ENCODE results near the gene MAD1L1. TPM values are rescaled to one million over a fixed set of nuclear protein-coding genes. Genes with fewer than 3 reads are reported as not detected.
"Not testable (repeated sequence)": the region's sequence is repeated elsewhere in the genome, so short reads cannot be mapped to it uniquely, and the experiment has no call there.

Gene MAD1L1
- total RNA-seq, 4 donors from 2014 or later, result 60.3 to 149 (median 73.7) TPM

GRCh38 chr7:1864161-1864940, 368.4 kb downstream of the MAD1L1 start:
- DNase-seq (ENCODE audit: low spot score in 2 of 2), result no peak
- Histone ChIP-seq H3K36me3 (peaks cover 0 to 21% (median 0%) of the 10 kb centered on the region in 3 donors), H3K27ac (no peak overlapping the region), H3K27me3 (no peaks in the 10 kb centered on the region), H3K9me3 (no peaks in the 10 kb centered on the region), H3K4me3 (no peak overlapping the region), H3K4me1 (no peaks in the 10 kb centered on the region)
- TF ChIP-seq POLR2A (IDR thresholded peaks at IDR 0.05), result no peak
- no peak for TF ChIP-seq CTCF (IDR thresholded peaks at IDR 0.05)
- TF ChIP-seq EP300 (IDR thresholded peaks at IDR 0.05), result no peak
- 75 to 82% methylated on average over 17 to 24 of the region's 25 CpGs for WGBS, 2 donors

DNA sequence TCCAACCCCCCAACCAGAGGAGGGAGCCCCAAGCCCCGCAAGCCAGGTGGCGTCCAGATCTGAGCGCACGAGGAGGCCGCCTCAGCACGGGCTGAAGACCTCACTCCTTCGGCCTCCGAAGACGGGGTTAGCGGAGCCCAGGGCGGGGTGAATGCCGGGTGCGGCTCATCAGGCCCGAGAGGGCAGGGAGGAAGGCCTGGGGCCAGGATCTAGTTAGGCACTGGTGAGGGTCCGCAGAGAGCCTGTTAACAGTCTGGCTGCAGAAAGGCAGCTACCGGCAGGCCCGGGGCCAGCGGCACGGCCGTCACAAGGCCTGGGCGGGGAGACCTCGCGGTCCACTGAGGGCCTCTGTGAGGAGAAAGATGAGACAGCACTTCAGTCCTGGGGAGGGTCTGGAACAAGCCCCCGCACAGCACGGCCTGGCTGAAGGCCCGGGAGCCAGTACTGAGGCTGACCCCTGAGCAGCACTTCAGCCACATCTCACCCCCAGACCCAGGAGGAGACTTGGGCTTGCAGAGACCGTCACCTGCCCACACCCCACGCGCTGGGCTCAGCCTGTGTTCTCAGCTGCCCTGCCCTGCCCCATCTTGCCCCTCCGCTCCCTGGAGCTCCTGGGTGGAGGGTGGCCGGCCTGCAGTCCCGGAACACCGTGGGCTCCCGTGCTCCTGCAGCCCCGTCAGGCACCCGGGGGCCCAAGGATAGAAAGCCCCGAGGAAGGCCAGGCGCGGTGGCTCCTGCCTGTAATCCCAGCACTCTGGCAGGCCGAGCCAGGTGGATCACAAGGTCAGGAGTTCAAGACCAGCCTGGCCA, 369.4 kb downstream of the MAD1L1 start:
- H3K36me3 ChIP-seq, result peaks cover 0 to 21% (median 0%) of the 10 kb centered on the region in 3 donors
- WGBS, 2 donors, result 74 to 80% methylated on average over 25 to 39 of the region's 40 CpGs
- H3K27ac ChIP-seq, result no peak overlapping the region
- no peaks in the 10 kb centered on the region for H3K4me1 ChIP-seq
- H3K4me3 ChIP-seq, result no peak overlapping the region
- H3K9me3 ChIP-seq, result no peaks in the 10 kb centered on the region
- DNase-seq (ENCODE audit: low spot score in 2 of 2), result no peak
- TF ChIP-seq EP300 (IDR thresholded peaks at IDR 0.05) (no peak), CTCF (IDR thresholded peaks at IDR 0.05) (no peak), POLR2A (IDR thresholded peaks at IDR 0.05) (no peak)
- H3K27me3 ChIP-seq, result no peaks in the 10 kb centered on the region

DNA sequence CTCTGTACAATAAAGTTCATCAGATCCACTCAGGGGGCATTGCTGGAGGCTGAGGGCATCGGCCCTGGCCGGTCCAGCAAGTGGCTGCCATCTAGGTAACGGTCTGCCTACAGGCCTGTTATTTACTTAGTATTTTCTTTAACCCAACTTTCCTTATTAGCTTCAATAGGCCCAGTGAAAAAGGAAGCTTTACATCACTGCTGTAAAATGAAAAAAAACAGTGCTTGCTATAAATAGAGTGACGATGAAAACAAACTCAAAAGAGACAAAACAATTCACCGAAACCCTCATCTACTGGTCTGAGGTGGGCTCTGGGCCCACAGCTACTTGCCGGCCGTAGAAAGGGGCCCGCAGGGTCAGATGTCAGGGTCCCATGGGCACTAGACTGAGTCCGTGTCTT, 370.2 kb downstream of the MAD1L1 start:
- whole genome bisulfite sequencing, 2 donors, result 66 to 73% methylated on average over 9 of the region's 9 CpGs
- Histone ChIP-seq H3K9me3 (no peaks in the 10 kb centered on the region), H3K27me3 (no peaks in the 10 kb centered on the region), H3K27ac (no peak overlapping the region), H3K4me1 (no peaks in the 10 kb centered on the region), H3K4me3 (no peak overlapping the region), H3K36me3 (peaks cover 0 to 24% (median 0%) of the 10 kb centered on the region in 3 donors)
- no peak for DNase-seq (ENCODE audit: low spot score in 2 of 2)
- TF ChIP-seq EP300 (IDR thresholded peaks at IDR 0.05) (no peak), CTCF (IDR thresholded peaks at IDR 0.05) (no peak), POLR2A (IDR thresholded peaks at IDR 0.05) (no peak)

- DNase-seq (ENCODE audit: low spot score in 2 of 2), result no peak
- Histone ChIP-seq H3K4me3 (no peak overlapping the region), H3K27ac (no peak overlapping the region), H3K27me3 (no peaks in the 10 kb centered on the region), H3K9me3 (no peaks in the 10 kb centered on the region), H3K36me3 (peaks cover 0 to 24% (median 0%) of the 10 kb centered on the region in 3 donors), H3K4me1 (no peaks in the 10 kb centered on the region)
- 73 to 82% methylated on average over 11 to 15 of the region's 19 CpGs for WGBS, 2 donors
- no peak for TF ChIP-seq CTCF (IDR thresholded peaks at IDR 0.05)
- no peak for TF ChIP-seq POLR2A (IDR thresholded peaks at IDR 0.05)
- no peak for TF ChIP-seq EP300 (IDR thresholded peaks at IDR 0.05)
Observed at GRCh38 chr7:1861799-1862458, 370.8 kb downstream of the MAD1L1 start.

- DNase-seq (ENCODE audit: low spot score in 2 of 2); H3K9me3 ChIP-seq; H3K27ac ChIP-seq; H3K27me3 ChIP-seq; H3K4me1 ChIP-seq; H3K4me3 ChIP-seq: not testable (repeated sequence)
- 94 to 95% methylated on average over 19 to 21 of the region's 33 CpGs for WGBS, 2 donors
- H3K36me3 ChIP-seq, result peaks cover 0 to 24% (median 0%) of the 10 kb centered on the region in 3 donors
Observed at GRCh38 chr7:1860881-1861798, 371.6 kb downstream of the MAD1L1 start.
